Prostate gland (tissue), 2 donors: ENCODE results near the gene LIF. TPM values are rescaled to one million over a fixed set of nuclear protein-coding genes. Genes with fewer than 3 reads are reported as not detected.

ENCODE experiments used
- DNase-seq: peaks from one replicate; pipeline ENCODE4 v3.0.0-alpha.2; 2019; ENCODE audit warnings: low spot score
- H3K27ac ChIP-seq, 2 donors: fragments of 200-600 bp; sonication (generic); 2 replicates each; pipeline ENCODE4 v1.5.1; 2017 to 2019
- H3K27me3 ChIP-seq: fragments of 200-600 bp; sonication (generic); replicated peaks from 2 replicates; pipeline ENCODE4 v1.5.1; 2019; ENCODE audit not compliant: insufficient read depth
- H3K36me3 ChIP-seq, 2 donors: fragments of 200-600 bp; sonication (generic); 1 replicate in 1 of 2; 2 replicates in 1 of 2; pipeline versions ENCODE4 v1.5.1 to v1.8.1; 2017 to 2019
- H3K4me1 ChIP-seq: fragments of 200-600 bp; sonication (generic); replicated peaks from 2 replicates; pipeline ENCODE4 v1.5.1; 2019
- H3K4me3 ChIP-seq, 2 donors: fragments of 200-600 bp; sonication (generic); 2 replicates each; pipeline ENCODE4 v1.5.1; 2017 to 2019
- H3K9me3 ChIP-seq: fragments of 200-600 bp; sonication (generic); 2 replicates; pipeline ENCODE4 v1.5.1; 2017
- CTCF ChIP-seq, 4 experiments: fragments of 200-600 bp in 2 of 4; fragments of 450-650 bp in 2 of 4; sonication (generic) in 2 of 4; IDR thresholded peaks; 1 replicate in 3 of 4; 2 replicates in 1 of 4; pipeline ENCODE4 v1.5.1; 2016 to 2019; ENCODE audit warnings: antibody characterized with exemption in 4 of 4, mild to moderate bottlenecking in 2 of 4, moderate library complexity in 2 of 4
- POLR2A ChIP-seq: fragments of 450-650 bp; IDR thresholded peaks from one replicate; pipeline ENCODE4 v1.6.1; 2016; ENCODE audit warnings: antibody characterized with exemption, mild to moderate bottlenecking
- POLR2AphosphoS5 ChIP-seq: sonication (generic); formaldehyde crosslinking; IDR thresholded peaks from one replicate; pipeline ENCODE4 v1.6.1; 2017; ENCODE audit warnings: antibody characterized with exemption
- WGBS: methylation state at CpG from one replicate; pipeline ENCODE4 v1.1.5; 2018; 5-methylcytosine and 5-hydroxymethylcytosine counted together
- intact Hi-C: fragments of 100-400 bp; cut with DNase I; formaldehyde crosslinking; loops from one replicate; pipeline ENCODE4 v1.14.2; 2022
- total RNA-seq, 2 donors: library from RNA; depleted of rRNA; stranded (reverse); fragments of >200 nt; gene quantifications; one replicate each; pipeline ENCODE4 v1.1.0, GENCODE V29; 2016

The LIF gene
- total RNA-seq, 2 donors from 2014 or later, result 0.40 to 0.59 TPM

DNA sequence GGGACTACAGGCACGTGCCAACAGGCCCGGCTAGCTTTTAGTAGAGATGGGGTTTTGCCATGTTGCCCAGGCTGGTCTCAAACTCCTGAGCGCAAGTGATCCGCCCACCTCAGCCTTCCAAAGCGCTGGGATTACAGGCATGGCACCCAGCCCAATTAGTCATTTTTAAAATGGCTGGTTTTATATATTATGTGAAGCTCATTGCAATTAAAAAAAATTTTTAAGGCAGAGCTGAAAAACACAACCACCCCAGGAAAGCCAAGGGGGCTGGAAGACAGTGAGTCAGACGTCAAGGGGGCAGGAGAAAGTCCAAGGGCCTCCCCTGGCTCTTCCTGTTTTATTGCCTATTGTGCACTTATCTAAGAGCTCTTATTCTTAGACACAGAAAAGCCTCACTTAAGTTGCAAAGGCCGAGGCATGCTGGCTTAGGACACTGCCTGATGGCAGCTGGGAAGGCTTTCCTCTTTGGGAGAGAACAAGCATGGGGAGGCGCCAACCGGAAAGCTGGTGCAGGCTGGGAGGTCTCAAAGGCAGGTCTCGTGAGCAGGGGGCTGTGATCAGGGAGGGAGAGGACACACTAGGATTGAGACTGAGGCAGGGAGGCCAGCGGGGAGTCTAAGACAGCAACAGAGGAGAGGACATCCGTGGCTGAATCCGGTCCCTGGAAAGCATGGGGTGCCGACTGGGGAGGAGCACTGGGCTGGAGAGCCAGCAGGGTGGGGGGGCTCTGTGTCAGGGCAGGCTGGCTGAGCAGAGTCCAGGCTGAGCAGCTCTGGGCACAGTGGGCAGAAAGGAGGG, 31.2 kb upstream of the LIF start:
- Histone ChIP-seq H3K27me3 (no peaks in the 10 kb centered on the region), H3K4me1 (no peaks in the 10 kb centered on the region), H3K27ac (peak overlapping the region in 1 of 2 donors; percentile 54), H3K36me3 (no peaks in the 10 kb centered on the region), H3K4me3 (no peak overlapping the region), H3K9me3 (no peaks in the 10 kb centered on the region)
- TF ChIP-seq CTCF (IDR thresholded peaks at IDR 0.05), result no peak
- TF ChIP-seq POLR2AphosphoS5, result peak; percentile 49
- 28% methylated on average over 13 of the region's 14 CpGs for WGBS
- no peak for DNase-seq
- intact Hi-C loops, result no loop called here

DNA sequence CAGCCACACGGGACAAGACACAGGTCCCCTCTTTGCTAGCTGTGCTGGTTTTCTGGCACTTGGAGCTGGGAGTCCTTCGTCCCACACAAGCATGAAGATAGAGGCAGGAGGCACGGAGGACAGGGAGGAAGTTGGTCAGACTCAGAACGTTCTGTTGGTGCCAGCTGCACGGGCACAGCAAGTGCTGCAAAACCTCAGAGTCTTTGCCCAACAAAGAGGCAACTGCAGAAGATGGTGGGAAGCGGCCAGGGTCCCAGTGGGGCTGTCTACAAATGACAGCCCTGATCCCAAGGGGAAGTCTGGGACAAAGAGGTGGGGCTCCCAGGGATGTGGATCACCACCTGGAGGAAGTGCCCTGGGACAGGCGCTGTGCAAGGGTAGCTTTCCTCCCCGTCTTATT, 29.5 kb upstream of the LIF start:
- no peaks in the 10 kb centered on the region for H3K36me3 ChIP-seq
- WGBS, result 79% methylated on average over 8 of the region's 8 CpGs
- DNase-seq, result no peak
- H3K4me1 ChIP-seq, result no peaks in the 10 kb centered on the region
- no peak overlapping the region for H3K4me3 ChIP-seq
- TF ChIP-seq CTCF (IDR thresholded peaks at IDR 0.05), result no peak
- TF ChIP-seq POLR2A, result no peak
- TF ChIP-seq POLR2AphosphoS5, result no peak
- intact Hi-C loops, result no loop called here
- H3K9me3 ChIP-seq, result no peaks in the 10 kb centered on the region
- H3K27me3 ChIP-seq, result no peaks in the 10 kb centered on the region
- no peak overlapping the region for H3K27ac ChIP-seq

GRCh38 chr22:30275625-30276024, 29.1 kb upstream of the LIF start:
- no peaks in the 10 kb centered on the region for H3K4me1 ChIP-seq
- TF ChIP-seq POLR2A, result no peak
- no peak for TF ChIP-seq POLR2AphosphoS5
- no peak for TF ChIP-seq CTCF (IDR thresholded peaks at IDR 0.05)
- H3K27ac ChIP-seq, result no peak overlapping the region
- no peaks in the 10 kb centered on the region for H3K9me3 ChIP-seq
- WGBS, result 65% methylated on average over 8 of the region's 8 CpGs
- DNase-seq, result no peak
- no peaks in the 10 kb centered on the region for H3K27me3 ChIP-seq
- no peak overlapping the region for H3K4me3 ChIP-seq
- no peaks in the 10 kb centered on the region for H3K36me3 ChIP-seq
- intact Hi-C loops, result no loop called here

DNA sequence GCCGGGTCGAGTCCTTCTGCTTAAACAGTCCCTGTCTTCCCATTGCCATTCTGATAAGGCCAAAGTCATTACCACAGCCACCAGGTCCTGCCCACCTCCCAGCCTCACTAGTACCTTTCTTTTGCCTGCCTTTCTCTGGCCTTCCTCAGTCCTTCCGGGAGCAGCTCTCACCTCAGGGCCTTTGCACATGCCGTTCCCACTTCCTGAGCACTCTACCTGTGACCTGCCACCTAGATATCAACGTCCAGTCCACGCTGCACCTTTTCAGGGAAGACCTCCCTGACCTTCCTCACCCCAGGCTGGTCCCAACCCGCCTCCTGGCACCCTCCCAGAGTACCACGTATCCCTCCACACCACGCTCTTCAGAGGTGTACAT, 27.9 kb upstream of the LIF start:
- TF ChIP-seq POLR2A (no peak), CTCF (IDR thresholded peaks at IDR 0.05) (no peak), POLR2AphosphoS5 (no peak)
- H3K36me3 ChIP-seq, result no peaks in the 10 kb centered on the region
- no peaks in the 10 kb centered on the region for H3K4me1 ChIP-seq
- 77% methylated on average over 9 of the region's 9 CpGs for WGBS
- DNase-seq, result no peak
- intact Hi-C loops, result no loop called here
- H3K9me3 ChIP-seq, result no peaks in the 10 kb centered on the region
- H3K27me3 ChIP-seq, result no peaks in the 10 kb centered on the region
- no peak overlapping the region for H3K27ac ChIP-seq
- H3K4me3 ChIP-seq, result no peak overlapping the region

- Histone ChIP-seq H3K27me3 (no peaks in the 10 kb centered on the region), H3K27ac (no peak overlapping the region), H3K4me3 (no peak overlapping the region), H3K36me3 (no peaks in the 10 kb centered on the region), H3K4me1 (no peaks in the 10 kb centered on the region), H3K9me3 (no peaks in the 10 kb centered on the region)
- intact Hi-C loops, result no loop called here
- DNase-seq, result no peak
- TF ChIP-seq POLR2A (no peak), POLR2AphosphoS5 (no peak), CTCF (IDR thresholded peaks at IDR 0.05) (no peak)
- WGBS, result 42% methylated on average over 10 of the region's 10 CpGs
These were observed 27.3 kb upstream of the LIF start for GRCh38 chr22:30273711-30274436.
